ENCODE results near the gene PCDH17.

The PCDH17 gene

DNA sequence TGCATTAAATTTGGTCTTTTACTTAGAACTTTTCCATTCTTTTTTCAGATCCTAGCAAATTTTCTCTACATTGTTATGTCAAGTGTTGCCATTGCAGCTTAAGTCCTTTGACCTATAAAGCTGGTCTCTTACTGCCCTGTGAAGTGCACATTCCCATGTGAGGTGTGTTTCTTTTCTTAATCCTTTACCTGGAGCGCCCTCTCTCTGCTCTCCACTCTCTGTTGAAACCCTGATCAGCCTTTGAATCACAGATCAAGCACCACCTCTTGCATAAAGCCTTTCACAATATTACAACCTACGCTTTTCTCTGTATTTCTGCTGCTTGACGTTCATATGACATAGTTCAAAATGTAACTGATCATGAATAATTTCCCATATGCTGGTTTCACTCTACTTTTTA, 84.8 kb downstream of the PCDH17 start:
- no peak overlapping the region for H3K27ac ChIP-seq

DNA sequence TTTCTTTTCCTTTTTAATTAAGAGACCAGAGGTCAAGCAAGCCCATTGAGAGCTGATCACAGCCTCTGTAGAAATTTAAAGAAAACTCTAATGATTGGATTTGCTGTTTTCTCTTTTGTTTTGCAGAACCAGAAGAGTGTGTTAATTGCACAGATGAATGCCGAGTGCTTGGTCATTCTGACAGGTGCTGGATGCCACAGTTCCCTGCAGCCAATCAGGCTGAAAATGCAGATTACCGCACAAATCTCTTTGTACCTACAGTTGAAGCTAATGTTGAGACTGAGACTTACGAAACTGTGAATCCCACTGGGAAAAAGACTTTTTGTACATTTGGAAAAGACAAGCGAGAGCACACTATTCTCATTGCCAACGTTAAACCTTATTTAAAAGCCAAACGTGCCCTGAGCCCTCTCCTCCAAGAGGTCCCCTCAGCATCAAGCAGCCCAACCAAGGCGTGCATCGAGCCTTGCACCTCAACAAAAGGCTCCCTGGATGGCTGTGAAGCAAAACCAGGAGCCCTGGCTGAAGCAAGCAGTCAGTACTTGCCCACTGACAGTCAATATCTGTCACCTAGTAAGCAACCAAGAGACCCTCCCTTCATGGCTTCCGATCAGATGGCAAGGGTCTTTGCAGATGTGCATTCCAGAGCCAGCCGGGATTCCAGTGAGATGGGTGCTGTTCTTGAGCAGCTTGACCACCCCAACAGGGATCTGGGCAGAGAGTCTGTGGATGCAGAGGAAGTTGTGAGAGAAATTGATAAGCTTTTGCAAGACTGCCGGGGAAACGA, 93.1 kb downstream of the PCDH17 start:
- no peak overlapping the region for H3K27ac ChIP-seq
- no peak overlapping the region for H3K4me3 ChIP-seq

More for the DNA sequence above, 84.8 kb downstream of the PCDH17 start:
- no peak overlapping the region for H3K4me3 ChIP-seq

- Histone ChIP-seq H3K4me3 (no peak overlapping the region), H3K27ac (no peak overlapping the region)
These were observed 93.9 kb downstream of the PCDH17 start for GRCh38 chr13:57725480-57725879.

GRCh38 chr13:57726981-57727380, 95.4 kb downstream of the PCDH17 start:
- no peak overlapping the region for H3K4me3 ChIP-seq

GRCh38 chr13:57734306-57734705, 102.8 kb downstream of the PCDH17 start:
- no peak overlapping the region for H3K27ac ChIP-seq
- H3K4me3 ChIP-seq: no peak overlapping the region

More at GRCh38 chr13:57726981-57727380, 95.4 kb downstream of the PCDH17 start:
- H3K27ac ChIP-seq: no peak overlapping the region

DNA sequence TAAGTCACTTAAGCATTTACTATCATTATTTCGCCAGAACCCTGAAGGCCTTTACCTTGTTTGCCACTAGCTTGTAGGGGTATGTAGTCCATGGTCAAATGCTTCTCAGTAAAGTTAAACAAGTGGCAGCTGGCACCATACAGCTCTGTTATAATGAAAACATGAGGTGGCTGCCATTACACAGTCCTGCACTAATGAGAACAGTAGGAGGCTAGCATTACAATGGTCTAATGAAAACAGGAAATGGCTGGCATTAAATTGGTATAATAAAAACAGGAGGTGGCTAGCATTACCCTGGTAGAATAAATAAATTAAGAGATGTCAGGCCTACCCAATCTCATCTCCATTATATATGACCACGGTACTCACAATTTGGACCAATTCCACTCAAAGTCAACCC, 107.5 kb downstream of the PCDH17 start:
- Histone ChIP-seq H3K27ac (no peak overlapping the region), H3K4me3 (no peak overlapping the region)

DNA sequence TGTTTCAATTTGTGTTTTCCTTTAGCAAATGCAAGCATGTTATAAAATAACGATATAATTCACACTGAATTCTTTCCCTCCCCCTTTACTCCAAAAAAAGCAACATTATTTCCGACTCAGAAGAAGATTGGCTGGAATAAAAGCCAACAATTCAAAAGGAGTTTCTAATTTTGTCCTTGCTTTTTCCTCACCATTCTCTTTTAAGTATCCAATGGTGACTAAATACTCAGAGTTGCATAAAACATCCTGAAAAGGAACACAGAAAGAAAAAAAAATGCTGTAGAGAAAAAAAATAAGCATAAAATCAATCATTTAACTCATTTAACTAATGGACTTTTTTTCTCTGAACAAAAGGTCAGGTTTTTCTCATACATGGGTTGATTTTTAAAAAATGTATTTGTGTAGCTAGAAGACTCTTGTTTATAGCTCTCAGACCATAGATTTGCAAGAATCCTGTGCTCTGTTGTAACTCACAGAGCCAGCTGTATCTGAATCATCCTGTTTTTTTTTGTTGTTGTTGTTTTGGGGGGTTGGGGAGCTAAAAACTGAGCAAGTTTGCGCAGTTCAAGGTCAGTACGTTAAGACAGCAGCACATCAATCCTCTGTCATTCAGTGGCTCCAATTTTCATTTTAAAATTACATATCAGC, 108.1 kb downstream of the PCDH17 start:
- H3K27ac ChIP-seq: no peak overlapping the region
- H3K4me3 ChIP-seq: no peak overlapping the region

DNA sequence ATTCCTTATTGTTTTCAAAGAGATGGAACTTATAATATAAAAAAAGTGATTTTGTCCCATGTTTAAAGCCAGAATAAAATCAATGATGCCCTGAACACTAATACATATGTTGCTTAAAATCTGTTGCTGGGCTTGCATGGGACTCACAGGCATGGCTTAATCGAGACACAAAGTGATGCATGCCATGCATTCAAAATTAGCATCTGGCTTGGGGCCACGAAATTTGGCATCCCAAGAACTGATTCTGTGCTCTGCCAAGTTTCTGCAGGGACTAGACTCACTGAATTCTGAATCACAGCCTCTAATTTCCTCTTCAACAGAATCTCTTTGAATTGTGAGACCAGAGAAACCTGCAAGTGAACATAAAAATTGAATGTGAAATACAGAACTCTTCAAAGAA, 109.2 kb downstream of the PCDH17 start:
- Histone ChIP-seq H3K27ac (no peak overlapping the region), H3K4me3 (no peak overlapping the region)

DNA sequence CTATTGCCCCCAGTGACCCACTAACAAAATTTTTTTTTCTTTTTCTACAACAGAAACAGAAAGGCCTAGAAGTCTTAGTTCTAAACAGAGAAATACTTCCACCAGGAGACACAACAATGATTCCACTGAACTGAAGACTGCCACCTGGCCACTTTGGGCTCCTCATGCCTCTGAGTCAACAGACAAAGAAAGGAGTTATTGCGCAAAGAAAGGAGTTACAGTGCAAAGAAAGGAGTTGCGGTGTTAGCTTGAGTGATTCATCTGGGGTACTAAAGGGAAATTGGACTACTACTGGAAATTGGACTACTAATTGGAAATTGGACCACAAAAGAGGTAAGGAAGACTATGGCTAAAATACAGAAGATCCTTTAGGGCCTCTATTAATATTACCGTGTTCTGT, 116.6 kb downstream of the PCDH17 start:
- Histone ChIP-seq H3K4me3 (no peak overlapping the region), H3K27ac (no peak overlapping the region)

GRCh38 chr13:57760951-57761350, 129.4 kb downstream of the PCDH17 start:
- H3K4me3 ChIP-seq: no peak overlapping the region
- no peak overlapping the region for H3K27ac ChIP-seq

GRCh38 chr13:57763689-57764088, 132.1 kb downstream of the PCDH17 start:
- no peak overlapping the region for H3K4me3 ChIP-seq

More at GRCh38 chr13:57763689-57764088, 132.1 kb downstream of the PCDH17 start:
- no peak overlapping the region for H3K27ac ChIP-seq

Measured in skin epidermis (tissue), 12 donors.